GM19193 (cell line): Measurements from ENCODE around the gene INTS15.

Experiments used
- POLR2A ChIP-seq: IDR thresholded peaks from 4 replicates; pipeline ENCODE4 v1.6.1; 2011; ENCODE audit not compliant: insufficient read depth, insufficient read length; ENCODE audit errors: extremely low read depth

The INTS15 gene

GRCh38 chr7:6606866-6607583 lies 17.2 kb downstream of the INTS15 start:
- TF ChIP-seq POLR2A: no peak

GRCh38 chr7:6607651-6608051 lies 17.8 kb downstream of the INTS15 start:
- TF ChIP-seq POLR2A: no peak

DNA sequence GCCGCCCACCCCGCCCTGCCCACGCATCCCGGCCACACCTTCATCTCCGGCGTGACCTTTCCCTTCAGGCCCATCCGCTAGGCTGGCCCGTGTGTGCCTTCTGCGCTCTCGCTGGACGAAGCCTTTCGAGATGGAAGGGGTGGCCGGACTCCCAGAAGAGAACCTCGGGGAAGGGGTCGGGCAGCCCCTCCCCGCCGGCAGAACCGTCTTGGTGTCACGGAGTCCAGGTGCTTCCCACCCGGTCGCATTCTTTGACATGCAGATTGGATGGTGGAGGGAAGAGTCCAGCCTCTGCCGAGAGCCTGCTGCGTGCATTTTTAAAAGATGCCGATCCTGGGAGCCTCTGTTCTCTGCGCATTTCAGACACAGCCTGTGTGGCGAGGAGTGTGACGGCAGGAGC lies 18.3 kb downstream of the INTS15 start:
- TF ChIP-seq POLR2A: no peak

- no peak for TF ChIP-seq POLR2A
Measured at GRCh38 chr7:6608794-6609193, 19.0 kb downstream of the INTS15 start.

DNA sequence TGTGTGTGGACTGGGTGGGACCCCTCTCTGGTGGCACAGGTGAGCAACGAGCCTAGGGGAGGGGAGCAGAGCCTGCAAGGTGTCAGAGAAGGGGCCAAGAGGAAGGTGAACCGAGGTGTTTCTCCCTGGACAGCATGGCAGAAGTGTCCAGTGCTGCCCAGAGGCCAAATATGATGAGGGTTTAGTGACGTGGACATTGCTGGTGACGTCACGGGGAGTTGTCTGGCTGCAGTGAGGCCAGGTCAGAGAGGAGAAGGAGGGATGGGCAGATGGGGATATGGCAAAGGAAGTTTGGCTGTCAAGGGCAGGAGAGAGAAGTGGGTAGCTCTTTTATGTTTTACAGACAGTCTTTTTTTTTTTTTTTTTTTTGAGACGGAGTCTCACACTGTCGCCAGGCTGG lies 23.0 kb downstream of the INTS15 start:
- no peak for TF ChIP-seq POLR2A

DNA sequence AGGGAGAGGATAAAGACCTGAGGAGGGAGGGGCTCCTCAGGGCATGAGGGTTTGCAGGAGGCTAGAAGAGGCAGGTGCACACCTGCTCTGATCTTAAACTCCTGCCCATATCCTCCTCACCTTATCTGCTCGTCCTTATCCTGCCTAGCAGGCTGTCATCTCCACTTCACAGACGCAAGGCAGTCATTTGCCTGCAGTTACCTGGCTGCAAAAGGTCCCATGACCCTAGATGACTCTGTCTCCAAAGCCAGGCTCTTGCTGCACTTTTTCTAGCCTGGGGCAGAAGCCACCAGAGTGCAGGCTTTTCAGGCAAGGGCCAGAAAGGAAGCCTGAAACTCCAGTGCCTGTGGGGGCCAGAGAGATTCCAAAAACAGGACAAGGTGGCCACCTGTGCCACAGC lies 23.9 kb downstream of the INTS15 start:
- TF ChIP-seq POLR2A: no peak

GRCh38 chr7:6614953-6615722 lies 25.3 kb downstream of the INTS15 start, which contains the start of gene ZNF853:
ZNF853 (plus strand) TSS chr7:6615610; CDS start chr7:6616175, 565 bp downstream.
- TF ChIP-seq POLR2A: no peak

DNA sequence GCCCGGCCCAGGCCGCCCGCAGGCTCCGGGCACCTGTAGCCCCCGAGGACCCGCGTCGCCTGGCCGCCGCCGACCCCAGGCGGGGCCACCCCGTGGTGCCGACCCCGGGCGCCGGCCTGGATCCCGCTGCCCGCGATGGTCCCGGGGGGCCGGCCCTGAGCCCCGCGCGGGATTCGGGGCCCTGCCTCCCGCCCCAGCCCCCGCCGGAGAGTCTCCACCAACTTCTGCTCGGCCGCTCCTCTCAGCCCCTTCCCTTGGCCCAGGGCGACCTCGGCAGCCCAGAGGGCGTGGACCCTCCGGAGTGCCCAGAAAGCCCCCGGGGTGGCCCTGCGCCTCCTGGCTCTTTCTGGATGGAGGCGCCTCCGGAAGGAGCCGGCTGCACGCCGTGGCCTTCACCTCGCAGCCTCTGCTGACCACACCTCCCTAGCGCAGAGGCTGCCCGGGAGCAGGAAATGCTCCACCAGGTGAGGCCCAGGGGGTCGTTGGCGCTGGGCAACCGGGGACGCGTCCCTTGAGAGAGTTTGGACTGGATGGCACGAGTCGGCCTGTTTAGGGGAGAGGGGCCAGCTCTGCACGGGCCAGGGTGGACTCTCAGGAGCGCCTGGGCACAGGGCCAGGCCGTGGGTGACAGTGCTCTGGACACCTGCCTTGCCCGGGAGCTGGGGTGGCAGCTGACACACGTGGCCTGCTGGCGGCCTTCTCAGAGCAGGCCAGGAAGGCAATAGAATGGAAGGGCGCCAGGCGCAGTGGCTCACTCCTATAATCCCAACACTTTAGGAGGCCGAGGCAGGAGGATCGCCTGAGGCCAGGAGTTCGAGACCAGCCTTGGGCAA lies 26.1 kb downstream of the INTS15 start:
- no peak for TF ChIP-seq POLR2A

DNA sequence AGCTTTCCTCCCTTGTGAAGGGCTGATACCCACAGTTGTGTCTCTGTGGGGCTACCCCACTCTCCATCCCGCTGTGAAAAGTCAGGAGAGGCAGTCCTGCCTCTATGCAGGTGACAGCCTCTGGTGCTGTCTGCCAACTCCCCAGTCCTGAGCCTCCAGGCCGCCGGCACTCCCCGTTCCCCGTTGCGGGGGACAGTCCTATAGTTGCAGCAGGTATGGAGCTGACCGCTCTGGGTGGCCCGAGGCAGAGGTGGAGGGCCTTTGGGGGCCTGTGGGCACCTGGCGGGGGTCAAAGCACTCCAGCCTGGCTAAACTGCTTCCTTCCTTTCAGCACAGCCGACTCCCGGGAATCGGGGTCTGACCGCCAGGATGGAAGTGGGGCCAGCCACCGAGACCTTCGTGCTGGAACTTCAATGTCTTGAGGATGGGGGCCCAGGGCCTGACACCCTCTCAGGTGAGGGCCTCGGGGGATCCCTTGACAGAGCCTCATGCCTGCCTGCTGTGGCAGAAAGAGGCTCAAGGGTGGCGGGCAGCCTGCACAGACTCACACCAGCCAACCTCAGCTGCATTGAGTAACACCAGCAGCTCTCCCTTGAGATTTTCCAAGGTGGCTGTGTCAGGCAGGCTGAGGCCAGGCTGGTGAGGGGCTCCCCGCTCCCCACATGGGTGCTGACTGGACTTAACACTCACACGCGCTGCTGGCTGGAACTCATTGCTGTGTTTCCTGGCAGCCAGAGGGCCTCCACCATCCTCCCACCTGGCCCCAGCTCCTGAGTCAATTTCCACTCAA lies 27.2 kb downstream of the INTS15 start:
- no peak for TF ChIP-seq POLR2A

- TF ChIP-seq POLR2A: no peak
Measured at GRCh38 chr7:6618621-6619020, 28.8 kb downstream of the INTS15 start.

DNA sequence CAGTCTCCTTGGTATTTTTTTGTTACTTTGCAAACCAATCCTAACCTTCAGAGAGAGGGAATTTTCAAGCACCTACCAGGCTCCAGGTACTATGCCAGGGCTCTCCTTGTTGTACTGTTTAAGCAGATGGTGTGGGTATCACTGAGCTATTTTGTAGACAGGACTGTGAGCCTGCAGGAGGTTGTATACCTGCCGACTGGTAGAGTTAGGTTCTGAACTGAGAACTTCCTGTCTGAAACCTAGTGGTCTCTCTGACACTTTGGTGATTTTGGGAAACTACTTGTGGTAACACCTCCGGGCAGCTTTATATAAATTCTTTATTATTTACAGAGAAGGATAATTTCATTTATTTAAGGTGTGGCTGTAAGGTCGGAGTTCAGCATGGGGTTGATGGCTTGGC lies 30.1 kb downstream of the INTS15 start:
- TF ChIP-seq POLR2A: no peak

GRCh38 chr7:6621195-6622133 lies 31.6 kb downstream of the INTS15 start:
- TF ChIP-seq POLR2A: no peak

DNA sequence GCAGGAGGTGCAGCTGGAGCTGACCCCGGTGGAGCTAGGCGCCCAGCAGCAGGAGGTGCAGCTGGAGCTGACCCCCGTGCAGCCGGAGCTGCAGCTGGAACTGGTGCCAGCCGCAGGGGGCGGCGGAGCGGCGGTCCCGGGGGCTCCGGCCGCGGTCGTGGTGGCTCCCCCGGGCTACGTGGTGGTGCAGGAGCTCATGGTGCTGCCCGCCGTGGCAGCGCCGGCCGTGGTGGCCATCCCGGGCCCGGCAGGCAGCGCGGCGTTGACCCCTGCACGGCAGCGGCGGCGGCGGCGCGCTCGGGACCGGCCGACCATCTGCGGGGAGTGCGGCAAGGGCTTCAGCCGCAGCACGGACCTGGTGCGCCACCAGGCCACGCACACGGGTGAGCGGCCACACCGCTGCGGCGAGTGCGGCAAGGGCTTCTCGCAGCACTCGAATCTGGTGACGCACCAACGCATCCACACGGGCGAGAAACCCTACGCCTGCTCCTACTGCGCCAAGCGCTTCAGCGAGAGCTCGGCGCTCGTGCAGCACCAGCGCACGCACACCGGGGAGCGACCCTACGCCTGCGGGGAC lies 32.4 kb downstream of the INTS15 start:
- TF ChIP-seq POLR2A: no peak
